SK-N-MC (cell line): ENCODE measurements around the gene JAG1.

Experiments
- DNase-seq: peaks from one replicate; pipeline ENCODE4 v3.0.0-alpha.2; 2011; ENCODE audit warnings: low read depth, low spot score
- H3K27ac ChIP-seq: fragments of 200-600 bp; sonication (generic); 2 replicates; pipeline ENCODE4 v1.5.1; 2016; ENCODE audit warnings: mixed run types
- H3K36me3 ChIP-seq: fragments of 200-600 bp; sonication (generic); 2 replicates; pipeline ENCODE4 v1.6.1; 2017; ENCODE audit warnings: antibody characterized with exemption, low read length, mixed read lengths; ENCODE audit not compliant: insufficient read depth
- H3K4me3 ChIP-seq: fragments of 200-600 bp; sonication (generic); 2 replicates; pipeline ENCODE4 v1.5.1; 2016
- H3K9ac ChIP-seq: fragments of 200-600 bp; sonication (generic); 2 replicates; pipeline ENCODE4 v1.8.0; 2017; ENCODE audit warnings: mixed run types, mixed read lengths; ENCODE audit not compliant: insufficient read length
- H3K9me3 ChIP-seq: fragments of 200-600 bp; sonication (generic); 2 replicates; pipeline ENCODE4 v1.6.1; 2017; ENCODE audit warnings: low read depth, mild to moderate bottlenecking, antibody characterized with exemption, low read length, moderate library complexity, mixed read lengths
- EZH2 ChIP-seq: fragments of 200-600 bp; sonication (generic); IDR thresholded peaks from one replicate; pipeline ENCODE4 v1.6.1; 2017; ENCODE audit warnings: antibody characterized with exemption
- FOXP2 ChIP-seq: optimal IDR thresholded peaks from 2 replicates; pipeline ENCODE3; 2011; ENCODE audit warnings: mild to moderate bottlenecking, moderate library complexity; ENCODE audit not compliant: insufficient read depth; ENCODE audit errors: extremely low read length, control extremely low read depth
- POLR2AphosphoS5 ChIP-seq: IDR thresholded peaks from 2 replicates; pipeline ENCODE4 v1.6.1; 2012; ENCODE audit warnings: mild to moderate bottlenecking, low read depth, low read length, borderline replicate concordance

JAG1 gene

DNA sequence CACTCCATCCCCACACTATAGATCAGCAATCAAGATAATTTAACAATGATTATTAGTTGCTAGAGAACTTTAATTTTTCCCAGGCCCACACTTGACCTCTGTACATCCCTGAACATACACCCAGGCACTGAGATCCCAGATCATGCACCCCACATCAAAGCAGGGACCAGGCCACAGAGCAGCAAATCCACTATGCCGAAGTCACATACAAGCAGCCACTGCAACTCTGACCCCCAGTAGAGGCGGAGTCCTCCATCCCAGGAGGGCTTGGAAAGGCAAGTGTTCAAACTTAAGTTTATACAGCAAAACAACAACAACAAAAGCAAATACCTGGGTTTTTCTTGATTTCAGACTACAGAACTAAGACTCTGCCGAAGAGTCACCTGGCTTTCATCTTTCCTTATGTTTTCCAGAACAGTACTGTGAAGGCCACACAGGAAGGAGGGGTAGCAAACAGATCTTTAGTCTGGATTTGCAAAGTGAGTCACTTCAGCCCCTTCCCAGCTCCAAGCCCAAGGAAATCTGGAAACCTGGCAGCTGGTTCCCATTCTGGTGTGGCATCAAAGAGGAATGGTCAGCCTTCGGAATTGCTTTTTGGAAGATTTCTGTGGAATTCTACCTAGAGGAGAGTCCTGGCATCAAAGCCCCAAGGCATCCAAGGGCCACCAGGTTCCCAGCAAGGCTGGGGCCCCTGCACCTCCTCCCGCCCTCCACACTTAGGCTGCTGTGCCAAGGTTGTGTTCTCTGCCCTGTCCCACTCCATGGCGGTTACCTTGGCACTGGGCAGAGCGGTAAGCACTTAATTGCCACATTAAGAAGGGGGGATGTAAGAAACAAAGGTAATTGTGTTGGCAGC, 7.3 kb downstream of the JAG1 start:
- no peak overlapping the region for H3K27ac ChIP-seq
- no peak overlapping the region for H3K9ac ChIP-seq
- TF ChIP-seq POLR2AphosphoS5 (no peak), FOXP2 (no peak), EZH2 (no peak)
- DNase-seq: no peak
- H3K9me3 ChIP-seq: no peaks in the 10 kb centered on the region
- peaks cover under 1% of the 10 kb centered on the region; the same call in 1 of the 2 replicates for H3K36me3 ChIP-seq
- no peak overlapping the region for H3K4me3 ChIP-seq

DNA sequence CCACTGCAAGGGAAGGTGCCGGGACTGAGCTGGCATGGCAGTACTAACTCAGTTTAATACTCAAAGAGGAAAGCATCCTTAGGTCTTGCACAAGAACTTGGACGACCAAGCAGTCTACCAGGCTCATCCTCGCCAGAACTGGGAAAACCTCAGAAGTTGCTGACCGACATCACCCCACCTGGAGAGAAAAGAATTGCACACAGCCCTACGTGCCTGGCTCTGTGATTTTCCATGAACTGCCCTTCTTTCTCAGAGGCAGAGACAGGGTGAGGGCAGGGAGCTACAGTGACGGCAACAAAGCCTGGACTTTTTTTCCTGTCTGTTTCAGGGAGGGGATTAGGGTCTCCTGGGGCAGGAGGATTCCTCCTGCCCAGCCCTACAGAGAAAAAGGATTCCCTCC, 8.0 kb downstream of the JAG1 start:
- Histone ChIP-seq H3K27ac (no peak overlapping the region), H3K36me3 (peaks cover 4% of the 10 kb centered on the region; the same call in 1 of the 2 replicates), H3K4me3 (no peak overlapping the region), H3K9me3 (no peaks in the 10 kb centered on the region), H3K9ac (no peak overlapping the region)
- TF ChIP-seq FOXP2: no peak
- no peak for TF ChIP-seq POLR2AphosphoS5
- no peak for TF ChIP-seq EZH2
- no peak for DNase-seq

DNA sequence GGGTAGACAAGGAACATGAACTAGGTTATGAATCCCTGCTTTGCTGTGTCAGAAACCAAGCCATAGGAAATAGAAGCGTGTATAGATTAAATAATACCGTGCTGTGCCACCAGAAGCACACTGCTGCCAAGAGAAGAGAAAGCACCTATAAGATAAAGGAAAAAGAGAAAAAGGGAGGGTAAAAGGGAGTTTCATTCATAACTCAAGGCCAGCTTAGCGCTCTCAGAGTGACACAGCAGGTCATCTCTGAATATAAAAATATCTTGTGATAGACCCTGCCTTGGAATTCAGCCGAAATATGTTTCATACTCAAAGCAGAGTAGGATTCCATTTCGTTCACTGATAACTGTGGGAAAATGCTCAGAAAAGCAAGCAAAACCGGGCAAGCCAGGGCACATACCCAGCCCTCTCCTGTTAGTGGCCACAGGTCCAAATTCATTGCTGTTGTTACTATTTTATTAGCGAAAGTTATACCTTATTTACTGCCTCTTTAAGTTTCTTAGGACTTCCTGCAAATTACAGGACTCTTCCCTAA, 8.7 kb downstream of the JAG1 start:
- H3K4me3 ChIP-seq: no peak overlapping the region
- H3K9ac ChIP-seq: no peak overlapping the region
- no peak for TF ChIP-seq EZH2
- no peak for TF ChIP-seq FOXP2
- no peak for TF ChIP-seq POLR2AphosphoS5
- no peak for DNase-seq
- H3K27ac ChIP-seq: no peak overlapping the region
- peaks cover 4% of the 10 kb centered on the region; the same call in 1 of the 2 replicates for H3K36me3 ChIP-seq
- no peaks in the 10 kb centered on the region for H3K9me3 ChIP-seq

DNA sequence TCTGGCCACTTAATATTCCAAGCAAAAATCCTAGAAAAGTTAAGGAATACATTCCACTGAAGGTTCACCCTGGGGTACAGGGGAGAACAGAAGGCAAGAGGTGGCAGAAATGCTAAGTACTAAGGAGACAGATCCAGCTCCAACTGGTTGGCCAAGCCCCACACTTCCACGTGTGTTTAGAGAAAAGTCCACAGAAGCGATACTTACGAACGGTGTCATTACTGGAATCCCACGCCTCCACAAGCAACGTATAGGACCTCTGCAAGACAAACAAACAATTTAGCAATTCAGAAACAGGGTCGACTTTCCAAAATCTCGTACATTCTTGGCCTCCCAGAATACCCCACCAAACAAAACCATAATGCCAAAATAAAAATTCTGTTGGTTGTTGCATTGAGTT, 10.0 kb downstream of the JAG1 start:
- H3K36me3 ChIP-seq: peaks cover 4% of the 10 kb centered on the region; the same call in 1 of the 2 replicates
- DNase-seq: no peak
- no peaks in the 10 kb centered on the region for H3K9me3 ChIP-seq
- no peak overlapping the region for H3K27ac ChIP-seq
- no peak for TF ChIP-seq POLR2AphosphoS5
- TF ChIP-seq EZH2: no peak
- TF ChIP-seq FOXP2: no peak
- H3K9ac ChIP-seq: no peak overlapping the region
- H3K4me3 ChIP-seq: no peak overlapping the region

DNA sequence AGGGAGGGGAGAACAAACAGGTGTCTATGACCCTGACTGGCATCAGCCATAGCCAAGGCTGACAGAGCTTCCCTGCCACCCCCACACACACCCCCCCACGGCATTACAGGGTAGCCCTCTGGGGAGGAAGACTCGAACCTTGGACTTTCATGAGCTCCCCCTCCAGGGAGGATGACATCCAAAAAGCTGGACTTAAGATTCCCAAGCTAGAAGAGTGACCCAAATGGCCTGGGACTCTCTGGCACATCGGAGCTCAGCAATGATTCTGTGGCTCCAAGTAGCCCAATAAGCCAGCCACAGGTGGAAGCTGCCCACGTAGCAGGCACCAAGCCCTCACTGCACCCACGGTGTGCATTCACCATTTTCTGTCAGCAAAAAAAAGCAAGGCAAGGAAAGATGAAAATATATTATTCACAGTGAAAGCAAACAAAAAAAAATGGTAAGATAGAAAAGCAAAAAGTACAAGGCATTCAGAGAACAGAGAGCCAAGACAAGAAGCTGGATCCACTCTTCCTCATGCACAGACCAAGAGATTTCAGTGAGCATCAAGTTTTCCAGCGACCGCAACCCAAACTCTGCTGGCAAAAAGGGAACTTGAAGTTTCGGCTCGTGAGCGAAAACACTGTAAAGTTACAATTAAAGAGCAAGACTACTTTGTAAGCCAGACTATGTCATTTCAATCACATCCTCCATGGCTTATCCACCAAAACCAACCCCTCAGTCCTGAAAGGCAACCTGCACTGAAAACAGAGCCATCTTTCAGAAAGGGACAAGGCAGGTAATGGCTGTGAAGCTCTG, 10.9 kb downstream of the JAG1 start:
- no peak for DNase-seq
- TF ChIP-seq POLR2AphosphoS5: no peak
- no peak for TF ChIP-seq FOXP2
- TF ChIP-seq EZH2: no peak
- Histone ChIP-seq H3K9ac (no peak overlapping the region), H3K9me3 (no peaks in the 10 kb centered on the region), H3K36me3 (peaks cover 4% of the 10 kb centered on the region; the same call in 1 of the 2 replicates), H3K4me3 (no peak overlapping the region), H3K27ac (no peak overlapping the region)

DNA sequence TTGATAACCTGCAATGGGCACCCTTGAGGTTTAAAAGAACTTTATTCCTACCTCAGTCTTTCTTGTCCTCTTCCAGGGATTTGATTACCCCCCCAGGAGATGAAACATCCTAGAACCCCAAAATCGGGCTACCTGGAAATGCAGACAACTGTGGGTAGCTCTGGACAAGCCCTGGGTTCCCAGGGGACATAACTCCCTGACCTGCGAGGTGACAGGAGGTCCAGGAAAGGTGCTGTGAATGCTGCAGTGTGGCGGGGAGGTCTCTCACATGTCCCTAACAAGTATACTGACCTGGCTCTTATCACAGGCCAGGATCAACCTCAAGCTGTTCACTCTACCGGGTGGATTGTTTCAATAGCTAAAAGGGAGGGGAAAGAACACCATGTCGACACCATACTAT, 11.6 kb downstream of the JAG1 start:
- no peak for DNase-seq
- H3K9me3 ChIP-seq: no peaks in the 10 kb centered on the region
- no peak for TF ChIP-seq POLR2AphosphoS5
- no peak for TF ChIP-seq FOXP2
- no peak for TF ChIP-seq EZH2
- no peak overlapping the region for H3K27ac ChIP-seq
- H3K36me3 ChIP-seq: peaks cover 4% of the 10 kb centered on the region; the same call in 1 of the 2 replicates
- no peak overlapping the region for H3K9ac ChIP-seq
- no peak overlapping the region for H3K4me3 ChIP-seq

DNA sequence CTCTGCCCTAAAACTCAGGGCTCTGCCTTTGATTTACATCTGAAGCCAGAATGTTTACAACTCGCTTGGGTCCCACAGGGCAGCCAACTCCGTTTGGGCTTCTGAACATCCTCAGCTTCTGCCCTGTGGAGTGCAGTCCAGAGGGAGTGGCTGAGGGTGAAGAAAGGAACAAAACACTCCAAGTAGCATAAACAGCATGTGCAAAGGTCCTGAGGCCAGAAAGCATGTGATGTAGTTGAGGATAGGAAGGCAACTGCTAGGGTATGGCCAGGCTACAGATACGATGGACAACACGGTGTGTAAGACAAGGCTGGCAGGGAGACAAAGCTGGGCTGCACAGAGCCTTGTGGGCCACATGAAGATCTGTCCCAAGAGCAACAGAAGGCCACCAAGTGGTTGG, 12.5 kb downstream of the JAG1 start:
- TF ChIP-seq EZH2: no peak
- no peak for TF ChIP-seq FOXP2
- no peak for TF ChIP-seq POLR2AphosphoS5
- Histone ChIP-seq H3K27ac (no peak overlapping the region), H3K36me3 (peaks cover 4% of the 10 kb centered on the region; the same call in 1 of the 2 replicates), H3K4me3 (no peak overlapping the region), H3K9me3 (no peaks in the 10 kb centered on the region), H3K9ac (no peak overlapping the region)
- DNase-seq: no peak

DNA sequence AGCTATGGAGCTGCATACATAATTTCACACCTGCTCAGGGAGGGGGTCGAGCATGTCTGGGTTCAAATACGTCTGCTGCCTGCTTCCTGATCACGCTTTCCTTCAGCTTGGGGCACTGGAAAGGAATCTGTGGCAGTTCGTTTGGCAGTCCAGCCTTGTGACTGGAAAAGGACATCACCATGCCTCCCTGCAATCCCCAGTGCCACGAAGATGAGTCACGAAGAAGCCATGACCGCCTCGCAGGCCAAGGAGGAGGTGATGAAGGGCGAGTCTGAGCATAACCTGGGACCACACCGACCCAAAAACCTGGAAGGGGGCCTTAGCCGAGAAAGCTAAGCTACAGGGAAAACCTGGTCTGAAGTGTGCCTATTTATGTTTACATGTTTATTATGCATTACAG, 13.1 kb downstream of the JAG1 start:
- H3K27ac ChIP-seq: no peak overlapping the region
- DNase-seq: no peak
- no peak for TF ChIP-seq POLR2AphosphoS5
- TF ChIP-seq EZH2: no peak
- no peak for TF ChIP-seq FOXP2
- peaks cover 4% of the 10 kb centered on the region; the same call in 1 of the 2 replicates for H3K36me3 ChIP-seq
- H3K9ac ChIP-seq: no peak overlapping the region
- no peak overlapping the region for H3K4me3 ChIP-seq
- H3K9me3 ChIP-seq: no peaks in the 10 kb centered on the region
